OCI-LY7 (cell line): ENCODE data around the gene SPACA7. TPM values are rescaled to one million over a fixed set of nuclear protein-coding genes. Genes with fewer than 3 reads are reported as not detected.

Experiments
- BruUV-seq: library from RNA; stranded (reverse); fragments of 400-500 nt; replicated peaks from 2 replicates; lab custom pipeline; 2021; lab: Mats Ljungman, UMichigan
- CTCF ChIA-PET: fragments of 300-600 bp; sonication (Branson Sonifier 250); formaldehyde crosslinking; loops from one replicate; lab custom pipeline; 2022; ENCODE audit warnings: antibody characterized with exemption; ENCODE audit not compliant: unreplicated experiment; lab: Charles Lee
- POLR2A ChIA-PET: fragments of 300-600 bp; sonication (Branson Sonifier 250); formaldehyde crosslinking; loops from one replicate; lab custom pipeline; 2022; ENCODE audit warnings: antibody characterized with exemption; lab: Charles Lee
- DNase-seq: peaks from one replicate; pipeline ENCODE4 v3.0.0-alpha.2; 2015; ENCODE audit warnings: low spot score
- H2AFZ ChIP-seq: fragments of 200-600 bp; sonication (generic), shearing (Covaris generic); 2 replicates; pipeline ENCODE4 v1.6.1; 2014; ENCODE audit warnings: mild to moderate bottlenecking, antibody characterized with exemption, low read length, moderate library complexity
- H3K27ac ChIP-seq: fragments of 200-600 bp; sonication (generic); 2 replicates; pipeline ENCODE4 v1.5.1; 2014; ENCODE audit warnings: mixed run types, low read depth, mild to moderate bottlenecking, moderate library complexity, low read length, inconsistent platforms; ENCODE audit not compliant: poor library complexity, severe bottlenecking
- H3K36me3 ChIP-seq: fragments of 200-600 bp; sonication (generic); 2 replicates; pipeline ENCODE4 v1.6.1; 2014; ENCODE audit warnings: mild to moderate bottlenecking, antibody characterized with exemption, low read length, moderate library complexity, mixed read lengths; ENCODE audit not compliant: insufficient read depth
- H3K4me1 ChIP-seq: fragments of 200-600 bp; sonication (generic); 2 replicates; pipeline ENCODE4 v1.5.1; 2014; ENCODE audit warnings: mild to moderate bottlenecking, low read length; ENCODE audit not compliant: insufficient read depth, poor library complexity, severe bottlenecking
- H3K4me2 ChIP-seq: fragments of 200-600 bp; sonication (generic); 2 replicates; pipeline ENCODE4 v1.6.1; 2014; ENCODE audit warnings: mild to moderate bottlenecking, low read length
- H3K4me3 ChIP-seq: fragments of 200-600 bp; sonication (generic); 2 replicates; pipeline ENCODE4 v1.5.1; 2014; ENCODE audit warnings: mild to moderate bottlenecking, low read depth, low read length; ENCODE audit not compliant: poor library complexity, severe bottlenecking
- H3K79me2 ChIP-seq: fragments of 200-600 bp; sonication (generic); 2 replicates; pipeline ENCODE4 v1.6.1; 2016; ENCODE audit warnings: low read depth, mild to moderate bottlenecking, low read length, moderate library complexity, mixed read lengths; ENCODE audit not compliant: insufficient read depth
- H3K9me2 ChIP-seq: fragments of 200-600 bp; sonication (generic); 2 replicates; pipeline ENCODE4 v1.6.1; 2016; ENCODE audit warnings: mild to moderate bottlenecking, low read length, mixed read lengths; ENCODE audit not compliant: insufficient read depth
- H3K9me3 ChIP-seq: fragments of 200-600 bp; sonication (generic); 2 replicates; pipeline ENCODE4 v1.6.1; 2014; ENCODE audit warnings: mild to moderate bottlenecking, mixed run types, low read length, mixed read lengths
- H4K20me1 ChIP-seq: fragments of 200-600 bp; sonication (generic); 2 replicates; pipeline ENCODE4 v1.6.1; 2014; ENCODE audit warnings: mild to moderate bottlenecking, antibody characterized with exemption, low read length, moderate library complexity, mixed read lengths; ENCODE audit not compliant: insufficient read depth
- CTCF ChIP-seq: fragments of 200-600 bp; sonication (generic); conservative IDR thresholded peaks from 2 replicates; pipeline ENCODE4 v1.5.1; 2014; ENCODE audit warnings: mild to moderate bottlenecking, antibody characterized with exemption, low read length, moderate library complexity, mixed read lengths
- EZH2phosphoT487 ChIP-seq: fragments of 200-600 bp; sonication (generic); IDR thresholded peaks from 2 replicates; pipeline ENCODE4 v1.6.1; 2018; ENCODE audit warnings: low read depth, borderline replicate concordance, mild to moderate bottlenecking, mixed run types, antibody characterized with exemption, low read length, moderate library complexity, mixed read lengths
- intact Hi-C: fragments of 100-400 bp; cut with micrococcal nuclease; formaldehyde crosslinking; loops from one replicate; pipeline ENCODE4 v1.10.0; 2022; ENCODE audit not compliant: unreplicated experiment
- total RNA-seq, 2 experiments: library from RNA; depleted of rRNA in 1 of 2; stranded (reverse); fragments of >200 nt in 1 of 2; shearing (Covaris generic) in 1 of 2; gene quantifications; 2 replicates each; pipeline ENCODE4 v1.2.3, GENCODE V29; 2014 to 2022

SPACA7 gene
- total RNA-seq, 2 experiments from 2014 or later = not detected

- H3K9me2 ChIP-seq = no peaks in the 10 kb centered on the region
- H3K27ac ChIP-seq = no peak overlapping the region
- intact Hi-C loops = no loop called here
- no peaks in the 10 kb centered on the region for H3K79me2 ChIP-seq
- TF ChIP-seq CTCF (no peak), EZH2phosphoT487 (no peak)
- ChIA-PET POLR2A (no interaction called here), CTCF (no interaction called here)
- H3K36me3 ChIP-seq = no peaks in the 10 kb centered on the region
- H3K9me3 ChIP-seq = no peaks in the 10 kb centered on the region
- no peak overlapping the region for H3K4me3 ChIP-seq
- DNase-seq = no peak
- H3K4me1 ChIP-seq = no peaks in the 10 kb centered on the region
- no peak overlapping the region for H2AFZ ChIP-seq
- H4K20me1 ChIP-seq = no peaks in the 10 kb centered on the region
- no peak overlapping the region for H3K4me2 ChIP-seq
- no TSS peak for BruUV-seq
These were observed 90.2 kb downstream of the SPACA7 start for GRCh38 chr13:112466132-112467058.

- H3K9me2 ChIP-seq = no peaks in the 10 kb centered on the region
- no peak for TF ChIP-seq CTCF
- TF ChIP-seq EZH2phosphoT487 = no peak
- no peaks in the 10 kb centered on the region for H3K9me3 ChIP-seq
- ChIA-PET CTCF (no interaction called here), POLR2A (no interaction called here)
- no peaks in the 10 kb centered on the region for H3K4me1 ChIP-seq
- no peak overlapping the region for H2AFZ ChIP-seq
- no TSS peak for BruUV-seq
- no peak overlapping the region for H3K4me2 ChIP-seq
- H3K4me3 ChIP-seq = no peak overlapping the region
- H3K36me3 ChIP-seq = no peaks in the 10 kb centered on the region
- no peaks in the 10 kb centered on the region for H4K20me1 ChIP-seq
- intact Hi-C loops = no loop called here
- DNase-seq = no peak
- no peaks in the 10 kb centered on the region for H3K79me2 ChIP-seq
- no peak overlapping the region for H3K27ac ChIP-seq
These were observed 91.1 kb downstream of the SPACA7 start for GRCh38 chr13:112467236-112467635.

GRCh38 chr13:112468069-112468468, 91.9 kb downstream of the SPACA7 start:
- no peak overlapping the region for H3K27ac ChIP-seq
- no peaks in the 10 kb centered on the region for H3K9me2 ChIP-seq
- no peak overlapping the region for H3K4me3 ChIP-seq
- H3K4me2 ChIP-seq = no peak overlapping the region
- no peaks in the 10 kb centered on the region for H3K9me3 ChIP-seq
- ChIA-PET POLR2A (no interaction called here), CTCF (no interaction called here)
- intact Hi-C loops = no loop called here
- no peaks in the 10 kb centered on the region for H3K4me1 ChIP-seq
- no peaks in the 10 kb centered on the region for H3K79me2 ChIP-seq
- BruUV-seq = no TSS peak
- no peaks in the 10 kb centered on the region for H4K20me1 ChIP-seq
- no peak for TF ChIP-seq EZH2phosphoT487
- TF ChIP-seq CTCF = no peak
- H2AFZ ChIP-seq = no peak overlapping the region
- DNase-seq = no peak
- no peaks in the 10 kb centered on the region for H3K36me3 ChIP-seq
